ENCODE measurements around the gene FBXL7. TPM values are rescaled to one million over a fixed set of nuclear protein-coding genes. Genes with fewer than 3 reads are reported as not detected.

Gene FBXL7
- total and polyA plus RNA-seq, 2 of the 8 experiments (the other 6 are each of a cell fraction or from before 2014, with no cell fraction given) = 17.7 to 17.8 TPM

DNA sequence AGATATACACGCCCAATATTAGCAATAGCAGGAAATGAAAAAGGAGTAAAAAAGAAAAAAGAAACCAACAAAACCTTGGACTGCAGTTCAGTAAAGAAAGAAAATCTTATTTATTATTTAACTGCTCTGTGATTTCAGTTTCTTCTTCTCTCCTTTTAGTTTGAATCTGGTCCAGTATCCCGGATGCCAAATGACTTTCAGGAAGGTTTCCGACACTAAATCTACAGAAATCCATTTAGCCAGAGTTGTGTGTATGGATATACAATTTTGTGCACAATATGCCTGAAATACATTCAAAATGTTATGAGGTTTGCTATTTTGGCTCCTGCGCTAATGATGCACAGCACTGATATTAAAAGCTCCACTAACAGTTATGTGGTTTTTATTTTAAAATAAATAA lies 64.5 kb downstream of the FBXL7 start (continued):
- TF ChIP-seq, protein P1, sequence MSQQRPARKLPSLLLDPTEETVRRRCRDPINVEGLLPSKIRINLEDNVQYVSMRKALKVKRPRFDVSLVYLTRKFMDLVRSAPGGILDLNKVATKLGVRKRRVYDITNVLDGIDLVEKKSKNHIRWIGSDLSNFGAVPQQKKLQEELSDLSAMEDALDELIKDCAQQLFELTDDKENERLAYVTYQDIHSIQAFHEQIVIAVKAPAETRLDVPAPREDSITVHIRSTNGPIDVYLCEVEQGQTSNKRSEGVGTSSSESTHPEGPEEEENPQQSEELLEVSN (IDR thresholded peaks at IDR 0.05) = no peak
- no peak for TF ChIP-seq TBP (IDR thresholded peaks at IDR 0.05; ENCODE audit: low read depth, low read length)
- TF ChIP-seq SIX5 (IDR thresholded peaks at IDR 0.05; ENCODE audit: low read depth, low read length) = no peak
- TF ChIP-seq SP1 (IDR thresholded peaks at IDR 0.05; ENCODE audit: low read depth, low read length) = no peak
- no peak for TF ChIP-seq KDM4A (IDR thresholded peaks at IDR 0.05; ENCODE audit: low read depth, low read length, severe bottlenecking)
- TF ChIP-seq, protein P2, sequence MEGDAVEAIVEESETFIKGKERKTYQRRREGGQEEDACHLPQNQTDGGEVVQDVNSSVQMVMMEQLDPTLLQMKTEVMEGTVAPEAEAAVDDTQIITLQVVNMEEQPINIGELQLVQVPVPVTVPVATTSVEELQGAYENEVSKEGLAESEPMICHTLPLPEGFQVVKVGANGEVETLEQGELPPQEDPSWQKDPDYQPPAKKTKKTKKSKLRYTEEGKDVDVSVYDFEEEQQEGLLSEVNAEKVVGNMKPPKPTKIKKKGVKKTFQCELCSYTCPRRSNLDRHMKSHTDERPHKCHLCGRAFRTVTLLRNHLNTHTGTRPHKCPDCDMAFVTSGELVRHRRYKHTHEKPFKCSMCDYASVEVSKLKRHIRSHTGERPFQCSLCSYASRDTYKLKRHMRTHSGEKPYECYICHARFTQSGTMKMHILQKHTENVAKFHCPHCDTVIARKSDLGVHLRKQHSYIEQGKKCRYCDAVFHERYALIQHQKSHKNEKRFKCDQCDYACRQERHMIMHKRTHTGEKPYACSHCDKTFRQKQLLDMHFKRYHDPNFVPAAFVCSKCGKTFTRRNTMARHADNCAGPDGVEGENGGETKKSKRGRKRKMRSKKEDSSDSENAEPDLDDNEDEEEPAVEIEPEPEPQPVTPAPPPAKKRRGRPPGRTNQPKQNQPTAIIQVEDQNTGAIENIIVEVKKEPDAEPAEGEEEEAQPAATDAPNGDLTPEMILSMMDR (IDR thresholded peaks at IDR 0.05; ENCODE audit: control extremely low read depth in 1 of 3, insufficient read depth in 1 of 3, low read depth in 1 of 3, low read length in 3 of 3) = no peak

Data from H1 (cell line).